Measurements from ENCODE around the gene ATP5MC2.
A peak's percentile ranks its signal among the peaks of the same experiment; 100 is the strongest.
"Not testable (repeated sequence)": the region's sequence is repeated elsewhere in the genome, so short reads cannot be mapped to it uniquely, and the experiment has no call there.

Gene ATP5MC2

DNA sequence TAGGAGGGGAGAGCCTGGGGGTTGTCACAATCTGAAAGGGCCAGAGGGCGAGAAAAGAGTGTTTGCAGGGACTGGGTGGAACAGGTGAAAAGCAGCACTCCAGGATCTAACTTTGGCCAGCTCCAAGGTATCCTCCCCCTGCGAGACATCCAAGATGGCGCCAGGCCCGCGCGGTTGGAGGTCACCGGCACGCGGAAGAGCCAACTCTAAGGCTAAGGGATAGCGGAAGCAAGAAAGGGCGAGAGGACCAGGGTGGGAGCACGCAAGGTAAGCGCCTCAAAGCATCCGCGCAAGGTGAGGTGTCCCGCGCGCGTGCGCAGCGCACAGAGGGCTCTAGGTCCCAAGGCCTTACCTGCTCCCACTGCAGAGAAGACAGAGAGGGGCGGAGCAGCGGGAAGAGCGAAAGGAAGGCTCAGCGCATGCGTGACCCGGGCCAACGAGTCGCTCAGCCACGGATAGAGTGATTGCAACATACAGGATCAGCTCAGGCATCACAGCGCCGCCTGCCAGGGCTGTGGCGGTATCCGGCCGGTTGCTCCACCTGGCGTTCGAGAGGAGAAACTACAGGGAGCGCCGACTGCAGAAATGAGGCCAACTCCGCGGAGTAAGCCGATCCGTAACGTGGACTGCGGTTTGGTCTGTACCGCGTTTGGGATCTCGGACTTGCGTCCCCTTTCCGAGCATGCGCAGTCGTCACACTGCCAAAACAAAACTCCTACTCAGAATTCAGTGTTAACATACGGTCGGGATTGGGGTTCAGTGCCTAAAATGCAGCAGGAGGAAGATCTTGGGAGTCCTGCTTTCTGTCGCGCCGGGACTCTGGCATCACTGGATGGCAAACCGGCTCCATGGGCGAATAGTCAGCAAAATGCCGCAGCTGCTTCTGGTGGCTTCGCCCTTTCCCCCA lies at the start of gene ATP5MC2:
ATP5MC2 (minus strand) TSS at position 383 of the 907 bp plus-strand sequence. CDS start 3,469 bp downstream, outside the sequence.
- peak; percentile 97 for DNase-seq

DNA sequence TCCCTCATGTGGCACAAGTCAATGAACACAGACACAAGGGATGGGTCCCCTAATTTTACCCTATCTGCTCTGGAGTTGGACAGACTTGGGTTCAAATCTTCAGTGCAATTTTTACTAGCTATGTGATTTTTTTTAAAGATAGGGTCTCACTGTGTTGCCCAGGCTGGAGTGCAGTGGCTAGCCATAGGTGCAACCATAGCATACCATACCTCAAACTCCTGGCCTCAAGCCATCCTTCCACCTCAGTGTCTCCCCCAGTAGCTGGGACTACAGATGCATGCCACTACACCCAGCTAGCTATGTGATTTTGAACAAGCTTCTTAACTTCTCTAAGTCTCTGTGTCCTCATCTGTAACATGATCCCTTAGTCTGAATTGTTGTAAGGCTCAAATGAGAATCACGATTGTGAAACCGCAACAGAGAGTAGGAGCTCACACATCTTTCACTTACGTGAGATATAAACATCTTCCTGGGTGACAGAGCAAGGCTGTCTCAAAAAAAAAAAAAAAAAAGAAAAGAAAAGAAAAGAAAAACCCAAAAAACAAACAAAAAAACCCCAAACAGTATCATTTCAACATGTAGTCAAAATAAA lies 46.7 kb upstream of the ATP5MC2 start:
- DNase-seq, result no peak

DNA sequence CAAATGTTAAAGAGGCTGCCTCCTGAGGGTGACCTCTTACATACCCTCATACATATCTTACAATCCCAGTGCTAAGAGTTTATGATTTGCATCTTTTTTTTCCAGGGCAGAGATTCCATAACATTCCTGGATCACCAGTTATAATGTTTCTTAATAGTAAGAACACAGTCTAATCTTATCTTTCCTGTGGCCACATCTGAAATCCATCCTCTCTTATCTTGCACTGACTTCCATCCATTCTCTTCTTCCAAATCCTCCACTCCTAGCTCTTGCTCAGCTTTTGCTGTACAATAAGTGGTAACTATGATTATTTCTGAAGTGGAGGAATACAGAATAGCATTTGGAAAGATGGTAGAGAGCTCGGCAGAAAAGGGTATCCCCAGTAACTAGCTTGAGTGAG lies 45.1 kb upstream of the ATP5MC2 start:
- no peak for DNase-seq

DNA sequence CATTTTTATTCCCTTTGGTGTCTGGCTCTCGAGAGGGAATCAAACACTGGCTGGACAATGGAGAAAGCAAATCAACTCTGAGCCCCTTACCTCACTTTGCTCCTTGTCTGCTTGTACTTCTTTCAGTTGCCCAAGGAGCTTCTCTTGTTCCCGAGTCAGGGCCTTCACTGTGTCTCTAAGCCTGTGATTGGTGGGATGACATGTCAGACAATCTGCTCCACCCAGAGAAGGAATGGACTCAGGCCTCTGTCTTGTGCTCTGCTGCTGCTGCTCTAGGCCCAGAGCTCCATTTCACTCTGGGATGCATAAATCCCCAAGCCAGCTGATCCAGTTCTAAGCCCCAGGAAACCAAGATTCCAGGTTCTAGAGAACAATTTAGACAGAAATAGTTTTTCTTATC lies 43.8 kb upstream of the ATP5MC2 start:
- no peak for DNase-seq

DNA sequence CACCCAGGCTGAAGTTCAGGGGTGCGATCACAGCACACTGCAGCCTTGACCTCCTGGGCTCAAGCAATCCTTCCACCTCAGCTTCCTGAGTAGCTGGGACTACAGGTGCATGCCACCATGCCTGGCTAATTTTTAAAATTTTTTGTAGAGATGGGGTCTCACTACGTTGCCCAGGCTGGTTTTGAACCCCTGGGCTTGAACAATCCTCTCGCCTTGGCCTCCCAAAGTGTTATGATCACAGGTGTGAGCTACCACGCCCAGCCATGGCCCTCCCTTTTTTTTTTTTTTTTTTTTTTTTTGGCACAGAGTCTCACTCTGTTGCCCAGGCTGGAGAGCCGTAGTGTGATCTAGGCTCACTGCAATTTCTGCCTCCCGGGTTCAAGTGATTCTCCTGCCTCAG lies 42.7 kb upstream of the ATP5MC2 start:
- DNase-seq, result not testable (repeated sequence)

DNA sequence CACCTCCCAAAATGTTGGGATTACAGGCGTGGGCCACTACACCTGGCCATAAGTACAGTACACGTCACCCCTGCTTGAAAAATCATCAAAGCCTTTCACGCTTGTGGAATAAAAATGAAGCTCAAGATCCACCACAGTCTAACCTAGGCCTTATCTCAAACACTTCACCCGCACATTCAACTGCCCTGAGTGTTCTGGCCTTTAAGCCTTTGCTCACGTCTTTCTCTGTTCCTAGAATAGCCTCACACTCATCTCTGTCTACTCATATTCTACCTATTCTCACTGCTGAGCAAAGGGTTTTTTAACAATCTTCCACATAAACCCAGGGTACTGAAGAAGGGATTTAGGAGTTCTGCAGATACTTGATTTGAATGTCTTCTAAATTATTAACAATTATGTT lies 41.4 kb upstream of the ATP5MC2 start:
- no peak for DNase-seq

DNA sequence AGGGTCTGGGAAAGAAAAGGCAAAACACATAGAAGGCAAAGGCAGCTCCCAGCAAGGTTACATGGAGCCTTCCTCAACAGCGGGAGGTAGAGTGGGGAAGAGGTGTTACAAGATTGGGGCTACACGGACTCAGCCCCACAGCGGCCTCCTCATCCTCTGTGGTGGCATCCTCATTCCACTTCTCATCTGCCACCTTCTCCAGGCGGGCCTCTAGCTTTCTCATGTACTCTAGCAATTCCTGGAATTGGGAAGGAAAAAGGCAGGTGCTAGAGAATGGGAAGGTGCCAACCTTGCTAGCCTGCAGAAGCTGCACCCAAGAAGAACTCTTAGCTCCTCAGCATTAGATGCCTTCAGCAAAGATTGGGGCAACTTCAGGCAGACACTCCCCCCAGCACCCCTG lies 38.1 kb upstream of the ATP5MC2 start:
- no peak for DNase-seq

DNA sequence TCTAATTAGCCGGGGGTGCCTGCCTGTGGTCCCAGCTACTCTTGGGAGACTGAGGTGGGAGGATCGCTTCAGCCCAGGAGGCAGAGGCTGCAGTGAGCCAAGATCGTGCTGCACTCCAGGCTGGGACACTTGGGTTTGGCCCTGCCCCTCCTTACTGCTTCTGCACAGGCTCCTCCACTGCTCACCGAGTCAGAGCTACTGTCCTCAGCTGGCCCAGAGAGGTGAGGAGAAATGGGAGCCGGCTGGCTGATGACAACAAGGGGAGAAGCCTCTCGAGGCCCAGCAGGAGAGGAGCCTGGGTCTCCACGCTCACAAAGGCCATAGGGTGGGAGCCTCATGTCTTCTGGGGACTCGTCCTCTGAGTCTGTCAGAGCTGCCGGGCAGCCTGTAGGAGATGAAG lies 37.6 kb upstream of the ATP5MC2 start:
- no peak for DNase-seq

DNA sequence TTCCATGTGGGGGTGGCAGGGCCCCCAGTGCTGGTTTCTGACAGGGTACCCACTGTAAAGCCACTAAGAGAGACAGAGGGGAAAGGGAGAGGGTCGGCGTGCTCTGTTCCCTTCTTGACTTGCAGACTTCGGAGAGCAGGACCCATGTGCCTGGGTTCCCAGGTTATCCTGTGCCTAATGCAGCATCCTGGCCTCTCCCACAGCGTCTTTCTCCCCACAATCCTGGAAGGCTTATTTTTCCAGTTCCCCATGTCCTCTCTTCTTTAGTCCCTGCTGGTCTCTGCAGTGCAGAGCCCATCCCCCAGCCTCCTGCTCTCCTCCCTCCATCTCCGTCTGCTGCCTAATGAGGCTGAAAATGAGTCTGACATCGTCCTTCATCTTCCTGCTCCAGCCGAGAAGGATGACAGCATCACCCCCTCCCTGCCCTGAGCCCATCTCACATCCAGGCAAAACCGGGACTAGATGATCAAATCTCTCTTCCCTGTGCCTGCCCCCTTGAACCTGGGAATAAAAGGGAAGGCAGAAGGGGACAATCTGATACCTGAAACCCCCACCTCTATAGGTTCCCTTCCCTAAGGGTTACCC lies 36.3 kb upstream of the ATP5MC2 start:
- no peak for DNase-seq

DNA sequence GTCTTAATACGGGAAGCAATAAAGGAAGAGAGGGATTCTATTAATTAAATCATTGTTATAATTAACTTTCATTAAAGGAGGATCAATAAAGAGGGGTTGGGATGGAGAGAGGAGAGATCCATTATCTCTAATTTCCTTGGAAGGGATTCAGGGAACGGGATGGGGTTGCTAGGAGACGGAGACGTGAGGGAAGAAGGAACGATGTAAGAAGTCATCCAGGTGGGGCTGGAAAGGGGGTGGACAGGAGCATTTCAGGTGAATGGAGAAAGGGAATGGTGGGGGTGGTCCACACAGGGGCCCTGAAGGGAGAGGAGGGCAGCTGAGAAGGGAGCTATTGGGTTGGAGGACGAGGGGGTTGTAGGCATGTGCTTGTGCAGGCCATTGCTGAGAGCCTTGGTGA lies 34.2 kb upstream of the ATP5MC2 start:
- DNase-seq, result no peak

DNA sequence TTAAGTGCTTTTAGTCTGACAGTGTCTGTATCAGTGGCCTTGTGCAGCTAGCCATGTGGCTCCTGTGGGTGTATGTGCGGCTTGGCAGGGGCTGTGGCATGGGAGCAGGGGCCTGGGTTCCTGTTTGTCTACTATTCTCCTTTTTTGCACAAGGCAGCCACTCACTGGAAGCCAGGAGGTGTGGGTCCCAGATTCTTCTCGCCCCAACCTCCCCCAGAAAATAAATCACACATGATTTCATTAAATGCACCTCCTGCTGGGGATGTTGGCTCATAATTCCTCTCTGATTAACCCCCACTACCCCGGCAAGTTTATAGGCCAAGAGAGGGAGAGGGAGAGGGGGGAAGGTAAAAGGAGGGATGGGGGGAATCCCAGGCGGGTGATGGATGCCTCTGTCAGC lies 33.8 kb upstream of the ATP5MC2 start:
- DNase-seq, result no peak

DNA sequence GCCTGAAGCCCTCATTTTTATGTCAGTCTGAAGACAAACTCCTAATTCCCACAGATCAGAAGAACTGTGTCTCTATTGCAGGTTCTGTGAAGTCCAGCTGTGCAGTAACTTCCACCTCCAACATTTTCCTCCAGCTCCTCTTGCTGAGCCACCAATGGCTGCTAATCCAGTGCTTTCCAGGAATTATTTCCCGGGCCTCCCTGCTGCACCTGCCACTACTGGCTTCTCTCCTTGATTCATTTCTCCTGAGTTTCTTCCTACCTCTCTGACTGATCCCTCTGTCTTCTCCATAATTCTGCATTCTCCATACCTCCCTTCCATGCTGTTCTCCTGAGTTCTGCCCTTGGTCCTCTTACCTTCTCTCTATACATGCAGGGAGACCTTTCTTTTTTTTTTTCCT lies 30.2 kb upstream of the ATP5MC2 start:
- DNase-seq, result no peak

DNA sequence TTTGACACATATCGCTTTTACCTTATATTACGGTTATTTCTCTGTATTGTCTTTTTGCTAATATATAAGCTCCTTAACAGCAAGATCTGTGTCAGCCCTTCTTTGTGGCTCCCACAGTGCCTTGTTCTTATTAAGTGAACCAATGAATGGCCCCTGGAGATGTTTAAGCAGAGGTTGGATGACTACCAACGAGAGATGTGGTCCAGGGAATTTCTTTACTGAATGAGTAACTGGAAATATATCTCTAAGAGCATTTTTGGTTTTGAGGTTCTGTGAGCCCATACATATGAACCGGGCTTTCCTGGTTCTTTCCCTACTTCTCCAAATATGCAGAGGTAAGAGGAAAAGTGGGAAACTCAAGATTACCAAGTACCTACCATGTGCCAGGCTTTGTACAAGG lies 27.9 kb upstream of the ATP5MC2 start:
- no peak for DNase-seq

DNA sequence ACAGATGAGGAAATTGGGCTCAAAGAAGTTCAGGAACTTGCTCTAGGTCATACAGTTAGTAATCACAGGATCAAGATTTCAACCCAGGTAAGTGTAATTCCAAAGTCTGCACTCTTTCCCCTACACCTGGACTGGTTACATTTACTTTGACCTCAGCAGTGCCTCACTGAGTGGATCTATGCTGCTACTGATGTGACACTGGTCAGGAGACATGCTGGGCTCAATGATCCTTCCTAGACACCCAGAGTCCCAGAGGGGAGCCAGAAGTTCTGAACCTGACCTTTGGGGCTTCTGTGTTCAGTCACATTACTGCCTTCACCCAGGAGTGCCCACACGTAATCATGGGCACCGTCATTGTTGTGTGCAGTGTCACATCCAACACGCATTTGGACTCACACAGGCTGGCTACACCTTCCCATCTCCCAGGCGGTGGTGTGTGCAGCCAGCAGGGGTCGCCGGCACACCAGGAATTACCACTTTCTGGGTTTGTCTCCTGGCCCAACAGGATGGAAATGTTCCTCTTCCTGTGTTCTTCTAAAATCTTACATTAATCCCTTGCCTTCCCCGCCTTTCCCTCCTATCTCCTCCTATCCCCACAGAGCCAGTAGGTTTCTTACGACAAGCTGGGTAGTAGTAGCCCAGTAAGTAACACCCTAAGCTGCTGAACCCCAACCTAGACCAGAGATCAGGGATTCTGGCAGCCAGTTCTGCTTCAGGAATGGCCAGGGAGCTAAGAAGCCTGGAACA lies 25.8 kb upstream of the ATP5MC2 start:
- DNase-seq, result peak; percentile 3

DNA sequence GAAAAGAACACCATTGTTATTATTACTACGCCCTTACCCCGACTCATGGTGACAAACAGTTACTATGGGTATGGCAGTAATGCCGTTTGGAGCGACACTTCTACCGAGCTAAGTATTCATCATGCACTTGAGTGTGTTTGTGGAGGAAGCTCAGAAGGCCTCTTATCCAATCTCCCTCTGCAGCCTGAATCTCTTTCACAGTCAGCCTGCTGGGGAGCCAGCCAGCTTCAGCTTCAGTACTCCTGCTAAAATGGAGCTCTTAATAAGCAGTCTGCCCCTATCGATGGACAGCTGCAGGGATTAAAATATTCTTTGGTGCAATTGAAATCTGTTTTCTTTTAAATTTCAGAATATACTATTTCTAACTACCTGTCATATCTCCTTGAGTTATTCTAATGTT lies 24.7 kb upstream of the ATP5MC2 start:
- DNase-seq, result no peak

DNA sequence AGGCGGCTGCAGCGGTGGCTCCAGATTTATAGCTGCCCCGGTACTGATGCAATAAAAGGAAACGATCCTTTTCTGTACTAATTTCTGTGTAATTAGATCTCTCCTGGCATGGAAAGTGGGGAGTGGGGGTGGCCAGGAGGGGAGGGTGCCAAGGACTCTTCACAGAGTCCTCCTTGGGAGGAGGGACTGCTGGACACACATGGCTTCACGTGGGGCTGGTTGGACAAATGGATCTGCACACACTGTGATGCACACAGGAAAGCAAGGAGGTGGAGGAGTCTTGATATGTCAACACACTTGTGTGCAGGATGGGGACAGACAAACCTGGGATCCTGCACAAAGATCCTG lies 23.8 kb upstream of the ATP5MC2 start:
- no peak for DNase-seq

DNA sequence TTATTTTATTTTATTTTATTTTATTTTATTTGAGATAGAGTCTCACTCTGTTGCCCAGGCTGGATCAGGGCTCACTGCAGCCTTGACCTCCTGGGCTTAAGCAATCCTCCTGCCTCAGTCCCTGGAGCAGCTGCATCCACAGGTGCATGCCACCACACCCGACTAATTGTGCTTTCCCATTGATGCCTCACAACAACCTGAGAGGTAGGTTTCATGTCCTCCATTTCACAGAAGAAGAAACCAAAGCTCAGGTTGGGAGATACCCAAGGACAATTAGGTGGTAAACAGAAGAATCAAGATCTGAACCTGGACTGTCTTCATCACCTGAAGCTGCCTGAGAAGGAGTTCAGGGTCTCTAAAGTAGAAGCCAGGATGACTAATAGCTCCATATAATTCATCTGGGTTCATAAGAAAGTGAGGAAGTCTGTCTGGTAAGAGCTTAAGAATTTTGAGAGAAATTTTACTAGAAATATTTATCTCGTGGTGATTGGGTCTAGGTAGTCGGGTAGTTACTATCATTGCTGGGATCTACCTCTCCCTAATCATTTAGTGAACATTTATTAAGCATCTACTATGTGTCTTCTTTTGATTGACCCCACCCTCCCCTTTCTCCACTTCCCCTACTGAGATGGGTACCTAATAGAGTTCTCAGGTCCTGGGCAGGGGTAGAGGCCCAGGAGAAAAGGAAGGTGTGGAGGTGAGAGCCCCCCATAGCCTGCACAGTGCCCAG lies 23.2 kb upstream of the ATP5MC2 start:
- no peak for DNase-seq

DNA sequence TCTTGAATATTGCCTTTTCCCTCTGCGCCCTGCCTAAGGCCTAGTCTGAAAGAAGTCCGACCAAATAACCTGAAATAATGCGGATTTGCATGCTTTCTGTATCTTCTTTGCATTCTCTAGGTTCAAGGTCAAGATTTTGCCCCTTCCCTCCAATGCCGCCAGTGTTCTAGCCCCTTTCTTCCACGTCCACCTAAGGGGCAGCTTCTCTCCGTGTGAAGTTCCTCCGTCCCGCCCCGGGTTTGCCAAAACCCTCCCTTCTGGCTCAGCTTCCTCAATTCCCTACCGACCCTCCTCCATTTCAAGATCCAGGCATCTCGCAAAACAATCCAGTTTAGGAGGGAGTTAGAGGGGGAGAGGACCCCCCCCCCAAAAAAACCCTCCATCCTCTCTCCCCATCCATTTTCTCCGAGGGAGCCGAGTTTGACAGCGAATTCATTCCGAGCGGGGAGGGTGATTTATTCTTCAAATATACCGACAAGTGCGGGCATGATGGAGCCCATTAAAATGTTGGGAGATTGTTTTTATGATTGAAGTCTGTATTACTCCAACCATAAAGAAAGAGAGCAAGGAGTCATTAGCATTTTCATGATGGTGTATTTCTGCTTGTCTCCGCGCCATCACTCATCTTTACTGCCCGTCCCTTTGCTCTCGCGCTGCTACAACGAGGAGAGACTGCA lies 20.9 kb upstream of the ATP5MC2 start:
- no peak for DNase-seq

DNA sequence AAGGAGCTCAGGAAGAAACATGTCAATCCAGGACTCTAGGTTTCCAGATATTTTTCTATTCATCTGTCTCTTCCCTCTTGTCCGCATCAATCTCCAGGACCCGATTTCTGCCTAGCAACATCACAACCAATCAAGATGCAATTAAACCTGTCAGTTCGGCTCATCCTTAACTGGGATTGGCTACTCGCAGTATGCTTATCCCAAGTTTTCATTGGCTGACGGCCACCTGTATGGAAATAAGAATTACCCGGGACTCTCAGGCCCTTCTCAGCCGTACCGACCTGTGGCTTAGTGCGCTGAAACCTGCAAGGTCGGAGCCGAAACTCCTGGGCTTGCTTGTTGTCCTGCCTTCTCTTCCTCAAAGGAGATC lies 20.4 kb upstream of the ATP5MC2 start:
- DNase-seq, result no peak

DNA sequence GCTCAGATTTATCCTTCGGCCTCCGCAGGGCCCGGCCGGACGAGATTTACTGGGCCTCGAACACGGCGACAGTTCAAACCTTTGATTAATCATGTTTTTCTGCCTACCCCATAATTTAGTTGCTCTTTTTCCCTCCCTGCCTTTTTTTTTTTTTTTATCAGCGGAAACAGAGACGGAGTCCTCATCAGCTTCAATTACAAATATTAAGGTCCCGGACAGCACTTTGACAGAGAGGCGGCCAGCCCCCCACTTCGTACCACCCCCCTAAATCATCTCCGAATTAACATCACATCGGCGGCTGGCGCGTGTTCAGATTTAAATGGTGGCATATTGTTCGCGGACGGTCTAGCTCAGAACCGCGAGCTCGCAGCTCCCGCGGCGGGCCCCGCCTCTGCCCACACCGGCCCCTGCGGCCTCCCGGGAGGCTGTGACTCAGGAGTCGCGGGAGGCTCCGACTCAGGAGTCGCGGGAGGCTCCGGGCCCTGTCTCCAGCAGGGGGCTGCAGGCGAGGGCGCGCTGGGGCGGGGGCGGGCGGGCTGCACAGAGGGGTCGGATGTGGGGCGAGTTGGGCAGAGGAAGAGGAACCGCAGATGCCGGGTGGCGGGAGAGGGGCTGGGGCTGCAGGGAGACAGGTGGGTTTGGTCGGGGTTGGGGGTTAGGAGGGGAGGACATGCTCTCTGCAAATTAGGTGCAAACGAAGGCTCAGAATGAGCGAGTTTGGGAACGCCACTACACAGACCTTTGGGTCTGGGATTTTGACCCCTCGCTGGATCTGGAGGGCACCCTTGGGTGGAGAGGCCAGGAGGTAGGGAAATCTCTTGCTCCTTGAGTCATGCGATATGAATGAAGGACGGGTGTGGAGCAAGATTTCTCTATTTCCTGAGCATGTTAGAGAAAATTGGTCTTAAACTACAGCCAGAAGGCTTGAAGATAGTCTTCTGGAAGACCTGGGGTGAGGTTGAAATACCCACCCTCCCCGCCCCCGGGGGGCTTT lies 19.6 kb upstream of the ATP5MC2 start:
- DNase-seq, result no peak

DNA sequence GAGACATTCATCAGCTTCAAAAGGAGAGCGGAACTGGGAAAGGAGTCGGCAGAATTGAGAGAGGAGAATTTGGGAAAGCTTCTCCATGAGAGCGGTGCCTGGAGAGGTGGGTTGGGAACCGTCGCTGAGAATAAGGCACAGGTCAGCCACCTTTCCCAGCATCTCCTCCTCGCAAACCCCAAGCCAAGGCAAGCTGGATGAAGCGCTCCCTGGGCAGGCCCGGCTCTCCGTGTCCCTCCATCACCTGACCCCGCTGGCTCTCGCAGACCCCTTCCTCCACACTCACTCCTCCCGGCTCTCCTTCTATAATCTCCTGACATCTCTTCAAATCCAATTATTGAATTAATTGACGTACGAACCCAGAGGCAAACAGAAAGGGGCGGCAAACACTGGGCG lies 18.9 kb upstream of the ATP5MC2 start:
- no peak for DNase-seq
